Measurements from ENCODE around the gene TCEAL9.
"Not testable (repeated sequence)": the region's sequence is repeated elsewhere in the genome, so short reads cannot be mapped to it uniquely, and the experiment has no call there.

The TCEAL9 gene

GRCh38 chrX:103384672-103385071 is 28.4 kb downstream of the TCEAL9 start:
- no peak for DNase-seq (ENCODE audit: low read depth)
- no peak overlapping the region for H3K4me3 ChIP-seq (ENCODE audit: control insufficient read depth, low read depth, low read length)
- TF ChIP-seq CTCF (conservative IDR thresholded peaks at IDR 0.05; ENCODE audit: control insufficient read depth, insufficient read depth, low read depth, low read length) = no peak

GRCh38 chrX:103385283-103385830 is 29.1 kb downstream of the TCEAL9 start:
- H3K4me3 ChIP-seq (ENCODE audit: control insufficient read depth, low read depth, low read length) = not testable (repeated sequence)
- peak; percentile 77 for DNase-seq (ENCODE audit: low read depth)

- no peak for DNase-seq (ENCODE audit: low read depth)
- no peak for TF ChIP-seq CTCF (conservative IDR thresholded peaks at IDR 0.05; ENCODE audit: control insufficient read depth, insufficient read depth, low read depth, low read length)
- no peak overlapping the region for H3K4me3 ChIP-seq (ENCODE audit: control insufficient read depth, low read depth, low read length)
Measured at GRCh38 chrX:103386332-103386731, 30.0 kb downstream of the TCEAL9 start.

GRCh38 chrX:103393487-103393886 is 37.2 kb downstream of the TCEAL9 start:
- no peak overlapping the region for H3K4me3 ChIP-seq (ENCODE audit: control insufficient read depth, low read depth, low read length)
- TF ChIP-seq CTCF (conservative IDR thresholded peaks at IDR 0.05; ENCODE audit: control insufficient read depth, insufficient read depth, low read depth, low read length) = no peak
- no peak for DNase-seq (ENCODE audit: low read depth)

GRCh38 chrX:103396186-103396585 is 39.9 kb downstream of the TCEAL9 start:
- TF ChIP-seq CTCF (conservative IDR thresholded peaks at IDR 0.05; ENCODE audit: control insufficient read depth, insufficient read depth, low read depth, low read length) = no peak
- H3K4me3 ChIP-seq (ENCODE audit: control insufficient read depth, low read depth, low read length) = no peak overlapping the region
- peak; percentile 75 for DNase-seq (ENCODE audit: low read depth)

- no peak for DNase-seq (ENCODE audit: low read depth)
- no peak for TF ChIP-seq CTCF (conservative IDR thresholded peaks at IDR 0.05; ENCODE audit: control insufficient read depth, insufficient read depth, low read depth, low read length)
- H3K4me3 ChIP-seq (ENCODE audit: control insufficient read depth, low read depth, low read length) = no peak overlapping the region
Measured at GRCh38 chrX:103396660-103397059, 40.4 kb downstream of the TCEAL9 start.

GRCh38 chrX:103397707-103398106 is 41.4 kb downstream of the TCEAL9 start:
- TF ChIP-seq CTCF (conservative IDR thresholded peaks at IDR 0.05; ENCODE audit: control insufficient read depth, insufficient read depth, low read depth, low read length) = no peak
- H3K4me3 ChIP-seq (ENCODE audit: control insufficient read depth, low read depth, low read length) = no peak overlapping the region
- DNase-seq (ENCODE audit: low read depth) = no peak
